Rectal smooth muscle tissue (tissue), 1 donor: ENCODE measurements around the gene KCNC1.

Source experiments
- H3K27ac ChIP-seq: one replicate; pipeline ENCODE4 v1.7.0; 2013; ENCODE audit warnings: low read depth, low read length, inconsistent platforms
- H3K27me3 ChIP-seq: one replicate; pipeline ENCODE4 v1.7.0; 2013; ENCODE audit warnings: low read length; ENCODE audit not compliant: control insufficient read depth, insufficient read depth
- H3K36me3 ChIP-seq: one replicate; pipeline ENCODE4 v1.7.0; 2013; ENCODE audit warnings: low read length; ENCODE audit not compliant: control insufficient read depth, insufficient read depth
- H3K4me1 ChIP-seq: one replicate; pipeline ENCODE4 v1.7.0; 2013; ENCODE audit warnings: low read length; ENCODE audit not compliant: control insufficient read depth, insufficient read depth
- H3K4me3 ChIP-seq: one replicate; pipeline ENCODE4 v1.7.0; 2013; ENCODE audit warnings: low read length
- H3K9ac ChIP-seq: one replicate; pipeline ENCODE4 v1.7.0; 2013; ENCODE audit warnings: low read length

The KCNC1 gene

DNA sequence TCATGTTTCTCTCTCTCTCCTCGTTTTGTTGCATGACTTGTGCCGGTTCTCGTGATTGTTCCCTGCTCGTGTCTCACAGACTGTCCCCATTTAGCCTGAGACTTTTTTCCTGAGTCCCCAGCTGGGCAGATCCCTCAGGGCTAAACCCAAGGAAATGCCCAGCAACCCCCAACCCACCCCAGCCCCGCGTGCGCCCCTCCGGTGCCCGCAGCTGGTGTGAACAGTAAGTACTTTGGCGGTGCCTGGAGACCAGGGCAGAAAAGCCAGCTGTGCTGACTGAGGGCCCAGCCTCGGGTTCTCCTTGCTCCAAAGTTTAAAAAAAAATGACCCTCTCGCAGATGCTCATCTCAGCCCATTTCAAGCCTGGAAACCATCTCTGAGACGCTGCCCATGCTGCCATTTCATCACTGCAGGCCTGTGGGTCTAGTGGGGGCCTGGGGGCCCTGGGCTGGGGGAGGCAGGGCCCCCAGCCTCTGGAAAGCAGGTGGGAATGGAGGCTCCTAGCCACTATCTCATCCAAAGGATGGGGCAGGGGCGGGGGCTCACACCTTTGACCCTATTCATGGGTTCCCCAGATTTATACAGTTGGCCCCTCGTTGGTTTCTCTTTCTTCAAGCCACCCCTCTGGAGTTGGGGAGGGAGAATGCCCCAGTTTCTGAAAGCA, 41.8 kb downstream of the KCNC1 start:
- H3K4me1 ChIP-seq, result no peaks in the 10 kb centered on the region
- no peaks in the 10 kb centered on the region for H3K27me3 ChIP-seq
- no peak overlapping the region for H3K27ac ChIP-seq
- H3K36me3 ChIP-seq, result no peaks in the 10 kb centered on the region
- no peak overlapping the region for H3K9ac ChIP-seq
- no peak overlapping the region for H3K4me3 ChIP-seq

DNA sequence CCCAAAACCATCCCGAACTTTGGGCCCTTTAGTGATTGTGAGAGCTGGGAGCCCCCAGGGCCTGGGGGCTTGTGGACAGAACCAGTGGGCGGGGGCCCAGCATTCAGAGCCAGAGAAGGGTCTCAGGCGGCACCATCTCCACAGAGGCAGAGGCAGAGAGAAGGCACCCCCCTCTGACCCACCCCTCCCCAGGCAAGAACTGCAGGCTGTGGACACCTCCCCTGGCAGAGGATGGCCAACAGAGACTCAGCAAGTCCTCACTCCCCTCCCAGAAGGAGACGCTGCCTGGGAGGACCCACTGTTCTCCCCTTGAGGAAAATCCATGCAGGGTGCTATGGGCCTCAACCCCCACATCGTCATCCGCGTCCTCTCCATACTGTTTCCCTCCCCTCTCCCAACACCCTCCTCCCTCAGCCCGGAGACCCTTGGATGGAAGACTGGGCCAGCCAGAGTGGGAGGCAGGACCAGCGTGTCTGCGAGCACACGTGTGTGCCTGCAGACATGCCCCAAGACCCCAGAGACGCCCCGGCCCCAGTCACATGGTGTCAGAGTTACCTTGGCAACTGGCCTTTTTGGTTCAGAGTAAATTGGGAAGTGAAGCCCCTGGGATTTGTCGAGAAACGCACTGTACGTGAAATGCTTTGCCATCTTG, 42.6 kb downstream of the KCNC1 start:
- Histone ChIP-seq H3K4me3 (no peak overlapping the region), H3K27ac (no peak overlapping the region), H3K9ac (no peak overlapping the region), H3K4me1 (no peaks in the 10 kb centered on the region), H3K27me3 (no peaks in the 10 kb centered on the region), H3K36me3 (no peaks in the 10 kb centered on the region)

GRCh38 chr11:17777738-17778091, 43.1 kb downstream of the KCNC1 start:
- no peaks in the 10 kb centered on the region for H3K4me1 ChIP-seq
- no peaks in the 10 kb centered on the region for H3K36me3 ChIP-seq
- H3K9ac ChIP-seq, result no peak overlapping the region
- H3K4me3 ChIP-seq, result no peak overlapping the region
- no peaks in the 10 kb centered on the region for H3K27me3 ChIP-seq
- no peak overlapping the region for H3K27ac ChIP-seq

DNA sequence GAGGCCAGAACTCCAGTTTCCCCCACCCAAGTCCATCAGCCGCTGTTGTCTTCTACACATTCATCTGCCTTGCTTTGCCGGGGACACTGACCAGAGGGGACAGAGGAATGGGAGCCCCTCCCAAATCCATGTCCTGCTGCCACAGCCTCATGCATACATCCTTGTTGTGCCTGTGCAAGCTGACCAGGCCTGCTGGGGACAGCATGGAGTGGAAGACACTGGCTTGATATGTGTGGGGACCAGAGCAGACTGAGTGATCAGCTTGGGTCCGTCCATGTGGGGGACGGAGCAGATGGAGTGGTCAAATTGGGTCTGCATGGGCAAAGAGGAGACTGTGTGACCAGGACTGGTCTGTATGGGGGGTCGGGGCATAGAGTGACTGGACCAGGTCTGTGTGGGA, 43.8 kb downstream of the KCNC1 start:
- no peak overlapping the region for H3K27ac ChIP-seq
- H3K27me3 ChIP-seq, result no peaks in the 10 kb centered on the region

GRCh38 chr11:17778956-17779860, 44.6 kb downstream of the KCNC1 start:
- H3K27ac ChIP-seq, result no peak overlapping the region
- no peaks in the 10 kb centered on the region for H3K27me3 ChIP-seq
- no peaks in the 10 kb centered on the region for H3K4me1 ChIP-seq
- no peaks in the 10 kb centered on the region for H3K36me3 ChIP-seq
- no peak overlapping the region for H3K4me3 ChIP-seq
- no peak overlapping the region for H3K9ac ChIP-seq

More for the DNA sequence above, 43.8 kb downstream of the KCNC1 start:
- H3K9ac ChIP-seq, result no peak overlapping the region
- no peaks in the 10 kb centered on the region for H3K4me1 ChIP-seq
- H3K4me3 ChIP-seq, result no peak overlapping the region
- no peaks in the 10 kb centered on the region for H3K36me3 ChIP-seq

DNA sequence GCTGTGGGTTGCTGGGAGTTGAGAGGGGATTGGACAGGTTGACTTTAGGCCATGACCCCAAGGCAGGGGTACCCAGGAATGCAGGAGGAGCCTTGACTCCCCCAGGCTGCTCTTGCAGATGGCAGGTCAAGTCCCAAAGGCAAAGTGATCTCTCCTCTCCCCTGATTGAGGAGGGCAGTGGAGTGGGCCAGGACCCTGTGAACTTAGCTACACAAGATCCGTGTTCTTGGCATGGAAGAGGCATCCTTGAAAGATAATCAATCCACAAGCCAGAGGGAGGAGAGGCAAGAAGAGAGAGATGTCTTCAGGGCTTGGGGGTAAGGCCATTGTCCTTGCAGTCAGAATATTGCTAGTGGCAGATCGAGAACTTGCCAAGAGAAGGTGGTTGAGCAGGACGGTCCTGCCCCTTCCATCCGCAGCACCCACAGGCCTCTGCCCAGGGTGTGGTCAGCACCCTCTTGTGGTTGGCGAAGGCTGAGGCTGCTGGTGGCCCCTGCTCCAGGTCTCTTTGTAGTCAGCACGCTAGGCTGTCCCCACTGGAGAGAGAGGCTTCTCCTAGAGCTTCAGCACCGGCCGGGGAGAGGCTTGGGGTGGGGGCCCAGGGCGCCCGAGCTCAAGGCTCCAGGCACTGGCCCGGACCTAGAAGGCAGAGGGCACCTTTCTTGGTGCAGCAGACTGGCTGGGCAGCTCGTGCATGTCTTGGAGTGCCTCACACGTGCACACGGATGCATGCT, 45.4 kb downstream of the KCNC1 start:
- H3K9ac ChIP-seq, result no peak overlapping the region
- H3K4me1 ChIP-seq, result no peaks in the 10 kb centered on the region
- H3K36me3 ChIP-seq, result no peaks in the 10 kb centered on the region

DNA sequence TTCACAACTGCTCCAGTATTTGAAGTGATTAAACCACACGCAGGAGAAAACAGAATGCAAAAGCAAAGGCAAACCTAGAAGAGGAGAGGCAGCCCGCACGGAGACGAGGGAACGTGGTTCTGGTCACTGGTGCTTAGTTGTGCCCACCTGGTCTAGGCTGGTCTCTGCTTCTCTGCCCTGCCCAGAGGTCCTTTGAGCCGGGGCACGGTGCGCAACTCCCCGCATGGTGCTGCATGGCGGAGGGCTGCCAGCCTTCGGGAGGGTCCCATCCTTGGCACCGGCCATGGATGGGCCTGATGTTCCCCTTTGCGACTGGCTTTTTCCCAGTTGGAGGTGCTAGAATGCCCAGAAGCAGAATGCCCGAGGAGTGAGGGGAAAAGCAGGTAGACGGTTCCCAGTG, 46.1 kb downstream of the KCNC1 start:
- no peaks in the 10 kb centered on the region for H3K36me3 ChIP-seq
- no peak overlapping the region for H3K9ac ChIP-seq
- H3K27ac ChIP-seq, result no peak overlapping the region
- no peak overlapping the region for H3K4me3 ChIP-seq
- H3K27me3 ChIP-seq, result no peaks in the 10 kb centered on the region
- H3K4me1 ChIP-seq, result no peaks in the 10 kb centered on the region

More for the DNA sequence above, 45.4 kb downstream of the KCNC1 start:
- no peak overlapping the region for H3K27ac ChIP-seq
- H3K4me3 ChIP-seq, result no peak overlapping the region
- no peaks in the 10 kb centered on the region for H3K27me3 ChIP-seq

GRCh38 chr11:17781221-17781620, 46.6 kb downstream of the KCNC1 start:
- H3K36me3 ChIP-seq, result no peaks in the 10 kb centered on the region
- H3K4me3 ChIP-seq, result no peak overlapping the region
- H3K27ac ChIP-seq, result no peak overlapping the region
- no peaks in the 10 kb centered on the region for H3K4me1 ChIP-seq
- no peak overlapping the region for H3K9ac ChIP-seq
- no peaks in the 10 kb centered on the region for H3K27me3 ChIP-seq

DNA sequence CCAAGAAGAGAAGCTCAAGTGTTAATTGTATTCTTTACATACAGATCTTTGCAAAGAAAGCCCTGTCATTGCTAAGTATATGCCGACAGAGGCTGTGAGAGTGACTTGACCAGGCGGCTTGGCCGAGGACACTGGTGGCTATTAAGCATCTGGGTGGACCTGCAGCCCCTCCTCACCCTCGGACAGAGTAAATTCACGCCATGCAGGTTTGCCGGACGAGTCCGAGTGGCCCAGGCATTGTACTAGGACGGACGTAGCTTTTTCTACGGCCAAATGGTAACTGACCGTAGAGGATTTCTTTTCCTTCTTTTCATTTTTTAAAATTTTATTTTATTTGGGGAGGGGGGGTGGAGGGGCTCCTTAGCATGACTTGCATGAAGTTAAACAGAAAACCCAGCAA, 47.0 kb downstream of the KCNC1 start:
- Histone ChIP-seq H3K4me1 (no peaks in the 10 kb centered on the region), H3K36me3 (no peaks in the 10 kb centered on the region), H3K27ac (no peak overlapping the region), H3K9ac (no peak overlapping the region), H3K27me3 (no peaks in the 10 kb centered on the region), H3K4me3 (no peak overlapping the region)

DNA sequence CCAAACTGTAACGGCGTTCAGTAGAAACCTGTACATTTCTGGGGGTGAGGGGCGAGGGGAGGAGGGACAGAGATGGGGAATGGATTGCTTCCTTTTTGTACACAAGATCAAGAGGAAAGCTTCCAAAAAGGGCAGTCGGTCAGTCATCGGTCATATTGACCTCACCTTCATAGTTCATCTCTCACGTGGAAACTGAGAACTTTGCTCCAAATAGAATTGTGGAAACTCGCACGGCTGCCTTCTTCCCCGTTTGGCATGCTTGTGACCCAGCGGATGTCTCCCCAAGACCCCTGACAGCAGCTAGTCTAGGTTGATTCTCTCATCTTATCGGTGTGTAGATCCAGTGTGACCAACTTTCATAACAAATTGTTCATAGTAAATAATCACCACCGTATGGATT, 47.6 kb downstream of the KCNC1 start:
- no peak overlapping the region for H3K27ac ChIP-seq

DNA sequence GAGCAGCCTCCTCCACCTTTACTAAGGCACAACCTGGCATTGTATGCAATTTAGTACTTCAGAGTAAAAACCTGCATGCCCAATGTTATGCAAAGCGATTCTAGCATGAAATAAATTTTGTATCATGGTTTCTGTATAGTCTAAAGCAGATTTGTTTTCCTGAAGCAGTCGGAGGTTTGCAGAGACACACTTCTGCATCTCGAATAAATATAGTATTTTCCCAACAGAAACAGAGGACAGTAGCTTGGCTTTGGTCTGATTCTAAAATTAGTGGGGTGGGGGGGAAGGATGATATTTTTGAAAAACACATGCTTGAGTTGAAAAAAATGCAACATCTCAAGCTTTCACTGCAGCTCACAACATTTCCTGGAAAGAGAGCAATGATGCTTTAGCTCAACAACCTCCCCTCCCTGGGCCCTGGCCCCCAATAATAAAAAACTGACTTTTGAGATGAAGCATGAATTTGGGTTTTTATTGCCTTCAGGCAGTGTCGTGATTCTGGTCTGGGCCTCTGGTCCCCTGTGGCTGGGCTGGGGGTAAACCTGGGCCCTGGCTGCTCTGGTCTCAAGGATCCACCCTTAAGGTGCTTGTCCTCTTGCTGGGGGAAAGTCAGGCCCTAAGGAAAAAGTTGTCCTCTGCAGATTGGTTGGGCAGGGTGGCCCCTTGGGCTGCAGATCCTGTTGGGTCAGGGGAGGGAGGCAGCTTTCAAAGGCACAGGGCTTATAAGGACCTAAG, 48.2 kb downstream of the KCNC1 start:
- Histone ChIP-seq H3K9ac (no peak overlapping the region), H3K4me1 (no peaks in the 10 kb centered on the region), H3K4me3 (no peak overlapping the region), H3K27ac (no peak overlapping the region), H3K36me3 (no peaks in the 10 kb centered on the region), H3K27me3 (no peaks in the 10 kb centered on the region)

More for the DNA sequence above, 47.6 kb downstream of the KCNC1 start:
- Histone ChIP-seq H3K4me1 (no peaks in the 10 kb centered on the region), H3K9ac (no peak overlapping the region), H3K4me3 (no peak overlapping the region), H3K27me3 (no peaks in the 10 kb centered on the region), H3K36me3 (no peaks in the 10 kb centered on the region)
